Measurements from ENCODE around the gene LRRC4.

LRRC4 gene

DNA sequence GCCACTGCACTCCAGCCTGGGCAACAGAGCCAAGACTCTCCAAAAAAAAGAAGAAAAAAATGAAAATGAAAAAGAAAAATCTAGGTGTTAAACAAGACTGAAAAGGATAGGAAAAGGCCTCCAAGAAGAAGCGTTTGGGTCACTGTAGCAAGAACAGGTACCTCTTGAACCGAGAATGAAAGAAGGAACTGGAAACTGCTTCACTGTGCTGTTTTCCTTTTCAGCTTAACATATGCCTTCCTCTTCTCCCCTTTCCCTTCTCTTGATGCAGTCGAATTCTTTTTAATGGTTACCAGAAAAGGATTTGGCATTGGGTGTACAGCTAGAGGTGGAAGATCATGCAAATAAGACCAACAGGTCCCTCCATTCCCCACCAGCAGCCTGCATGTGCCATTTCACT lies 28.1 kb downstream of the LRRC4 start:
- no peak for DNase-seq

DNA sequence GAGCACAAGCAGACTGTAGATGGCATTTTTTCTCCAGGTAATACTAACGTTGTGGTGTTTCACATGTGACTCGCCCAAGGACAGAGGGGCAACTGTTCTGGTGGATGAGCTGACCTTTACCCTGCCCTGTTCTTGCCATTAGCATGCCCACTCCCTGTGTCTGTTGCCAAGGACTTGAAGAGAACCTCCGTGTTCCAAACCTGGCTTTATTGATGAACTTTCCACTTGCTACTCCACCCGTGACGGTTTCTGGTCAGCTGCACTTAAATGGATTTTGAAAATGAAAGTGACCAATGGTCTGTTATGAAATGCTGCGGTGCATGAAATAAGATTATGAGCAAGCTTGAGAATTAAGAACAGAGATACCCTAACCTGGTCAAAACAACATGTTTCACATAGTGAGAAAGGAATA lies 30.4 kb downstream of the LRRC4 start:
- no peak for DNase-seq

DNA sequence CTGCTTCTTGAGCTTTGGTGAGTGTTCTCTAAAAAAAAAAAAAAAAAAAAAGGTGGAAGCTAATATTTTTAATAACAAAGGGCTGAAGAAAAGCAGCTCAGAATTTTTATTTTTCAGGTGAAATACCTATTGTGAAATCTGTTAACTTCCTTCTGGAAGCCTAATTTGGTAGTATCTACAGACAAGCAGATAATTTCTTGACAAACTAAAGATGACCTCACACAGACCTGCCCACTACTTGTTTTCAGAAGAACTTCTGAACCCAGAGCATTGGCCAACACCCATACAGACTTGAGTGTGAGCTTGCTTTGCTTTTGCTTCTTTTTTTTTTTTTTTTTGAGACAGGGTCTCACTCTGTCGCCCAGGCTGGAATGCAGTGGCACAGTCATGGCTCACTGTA lies 31.2 kb downstream of the LRRC4 start:
- no peak for DNase-seq

DNA sequence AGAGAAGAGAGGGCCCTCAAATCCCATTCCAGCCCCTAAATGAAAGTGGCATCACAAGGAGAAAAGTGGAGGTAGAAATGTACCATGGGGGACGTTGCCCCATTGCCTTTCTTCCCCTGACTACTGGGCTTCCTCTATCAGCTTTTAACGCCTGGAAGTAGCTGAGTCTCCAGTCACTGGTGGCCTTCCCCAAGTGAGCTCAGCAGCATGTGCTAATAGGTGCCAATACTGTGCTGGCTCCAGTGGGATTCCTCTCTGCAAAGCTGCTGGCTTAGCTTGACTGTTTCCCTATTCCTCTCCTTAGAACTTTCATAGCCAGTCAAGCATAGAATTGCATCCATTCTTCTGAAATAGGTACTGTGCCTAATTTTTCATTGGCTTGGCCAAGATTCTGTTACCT lies 32.6 kb downstream of the LRRC4 start:
- no peak for DNase-seq

DNA sequence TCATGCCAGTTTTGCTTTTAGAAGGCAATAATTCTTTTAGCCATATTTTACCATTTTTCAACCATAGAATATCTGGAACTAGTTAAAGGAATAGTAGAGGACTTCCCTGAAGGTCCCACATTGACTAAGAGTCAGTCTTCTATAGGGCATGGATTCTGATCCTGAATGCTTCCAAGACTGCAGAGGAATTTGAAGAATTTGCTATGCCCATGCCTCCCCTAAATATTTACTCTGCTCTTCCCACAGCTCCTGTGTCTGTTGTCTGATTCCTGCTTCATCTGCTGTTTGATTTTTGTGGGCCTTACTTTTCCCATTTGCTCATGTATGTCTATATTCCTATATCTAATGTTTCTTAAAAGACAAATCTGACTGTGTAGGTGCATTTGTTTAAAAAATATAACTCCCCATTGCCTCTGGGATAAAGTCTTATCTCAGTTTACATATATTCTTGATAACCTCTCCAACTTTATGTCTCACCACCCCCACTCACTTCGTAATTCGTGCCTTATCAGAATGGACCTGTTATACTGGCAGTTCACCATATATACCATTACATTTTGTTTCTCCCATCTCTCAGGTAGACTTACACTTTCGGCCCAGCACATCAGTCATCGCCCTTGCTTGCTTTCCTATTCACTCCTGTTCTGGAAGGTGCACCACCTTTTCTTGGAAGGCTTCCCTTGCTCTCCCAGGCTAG lies 33.9 kb downstream of the LRRC4 start:
- peak; percentile 69 for DNase-seq

DNA sequence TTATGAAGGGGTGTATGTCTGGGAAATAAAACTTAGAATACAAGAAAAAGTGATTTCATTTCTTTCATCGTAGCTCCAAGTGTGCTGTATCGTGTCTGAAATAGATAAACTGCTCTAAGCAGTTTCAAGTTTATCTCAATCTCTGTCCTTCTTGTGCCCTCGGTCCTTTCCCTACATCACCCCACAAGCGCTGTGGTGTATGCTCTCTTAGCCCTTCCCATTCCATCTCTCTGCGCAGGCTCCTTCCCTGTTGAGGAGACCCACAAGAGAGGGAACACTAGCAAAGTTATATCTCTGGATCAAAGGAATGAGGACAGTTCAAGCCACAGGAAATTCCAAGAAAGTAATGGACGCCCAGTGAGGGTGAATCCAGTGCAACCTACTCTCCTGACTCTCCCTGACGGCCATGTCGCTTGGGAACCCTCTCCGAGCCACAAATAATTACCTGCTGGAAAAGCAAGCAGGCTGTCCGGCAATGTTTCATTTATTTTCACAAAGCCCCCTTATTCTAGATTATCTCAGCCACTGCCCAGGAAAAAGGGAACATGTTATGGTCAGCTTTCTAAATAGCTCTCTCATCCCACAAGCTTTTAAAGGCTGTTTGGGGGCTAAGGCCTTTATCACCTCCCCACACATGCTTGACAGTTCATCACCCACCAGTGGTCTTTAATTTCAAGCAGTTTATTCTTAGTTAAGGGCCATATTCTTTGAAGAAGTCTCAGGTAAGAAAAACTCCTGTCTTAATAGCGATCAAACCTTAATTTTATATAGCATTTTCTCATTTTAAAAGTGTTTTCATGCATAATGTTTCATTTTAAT lies 34.8 kb downstream of the LRRC4 start:
- no peak for DNase-seq

DNA sequence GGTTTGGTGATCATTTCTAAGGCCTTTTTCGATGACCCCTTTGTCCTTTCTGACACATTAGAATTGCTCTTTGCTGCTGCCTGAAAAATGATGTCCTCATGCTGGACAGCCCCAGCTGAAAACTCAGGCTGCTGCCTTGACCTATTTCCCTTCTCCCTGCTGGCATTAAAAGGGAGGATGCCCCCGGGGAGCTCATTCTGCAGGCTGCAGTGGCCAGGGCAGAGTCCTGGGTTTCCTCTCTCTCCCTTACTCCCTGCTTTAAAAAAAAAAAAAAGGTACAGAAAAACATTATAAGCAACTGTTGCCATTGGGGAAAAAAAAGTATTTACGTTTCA lies 35.4 kb downstream of the LRRC4 start:
- DNase-seq = no peak

DNA sequence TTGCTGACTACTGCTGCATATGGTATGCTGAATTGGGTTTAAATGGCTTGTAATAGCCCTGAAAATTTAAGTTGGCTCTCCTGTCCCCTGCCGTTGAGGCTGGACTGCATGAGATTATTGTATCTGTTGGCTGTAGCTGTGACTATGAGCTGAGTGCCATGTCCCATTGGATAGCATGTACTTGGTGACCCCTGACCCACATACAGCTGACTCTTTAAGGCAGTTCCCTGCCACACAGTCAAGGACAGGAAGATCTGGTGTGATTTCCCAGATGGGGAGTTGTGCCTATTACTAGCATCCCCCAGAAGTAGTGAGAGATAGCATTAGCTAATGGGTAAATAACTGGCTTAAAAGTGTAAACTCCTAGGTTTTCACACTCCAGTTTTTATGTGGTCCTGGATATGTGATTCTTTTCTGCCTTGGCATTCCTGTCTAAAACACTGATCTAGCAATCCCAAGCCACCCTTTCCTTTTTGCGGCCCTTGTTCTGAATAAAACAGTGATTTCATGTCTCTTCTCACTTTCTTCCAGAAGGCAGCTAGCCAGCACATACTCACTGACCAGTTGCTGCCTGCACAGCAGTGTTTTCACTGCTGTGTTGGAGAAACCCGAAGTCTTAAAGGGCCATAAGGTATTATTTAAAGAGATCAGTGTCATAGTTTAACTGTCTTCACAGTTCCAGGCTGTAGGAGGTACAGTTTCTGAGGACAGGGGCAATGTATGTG lies 35.9 kb downstream of the LRRC4 start:
- no peak for DNase-seq

DNA sequence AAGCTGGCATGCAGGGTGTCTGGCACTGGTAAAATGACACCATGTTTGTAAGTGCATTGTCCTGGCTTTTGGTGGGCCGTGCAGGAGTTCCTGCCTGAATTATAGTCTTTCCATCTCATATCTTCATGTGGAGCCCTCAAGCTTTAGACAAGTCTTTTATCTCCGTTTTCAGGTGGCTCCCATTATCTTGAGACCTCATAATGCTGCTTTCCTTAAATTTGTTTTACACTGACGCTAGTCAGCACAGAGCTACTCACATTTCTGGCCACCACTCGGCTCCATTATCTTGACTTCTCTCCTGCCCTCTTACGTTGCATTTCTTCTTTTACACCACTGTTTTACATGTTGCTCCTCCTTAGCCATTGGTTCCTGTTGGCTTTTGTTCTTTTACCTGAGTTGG lies 37.2 kb downstream of the LRRC4 start:
- no peak for DNase-seq

DNA sequence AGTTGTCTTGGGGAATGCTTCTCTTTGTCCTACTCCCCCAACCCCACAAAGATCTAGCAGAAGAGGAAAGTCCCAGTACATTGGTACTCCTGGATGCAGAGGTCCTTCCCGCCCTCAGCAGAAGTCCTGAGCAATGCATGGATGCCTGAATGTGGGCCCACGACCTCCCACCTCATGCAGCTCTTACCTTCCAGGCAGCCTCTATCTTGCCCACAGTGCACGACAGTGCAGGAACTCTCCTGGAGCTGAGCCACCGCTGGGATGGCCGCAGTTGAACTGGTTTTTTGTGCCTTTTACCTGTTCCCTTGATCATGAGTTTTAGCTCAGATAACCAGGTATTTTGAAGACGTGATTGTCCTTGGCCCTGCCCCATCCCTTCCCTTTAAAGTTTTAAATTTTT lies 37.9 kb downstream of the LRRC4 start:
- no peak for DNase-seq

DNA sequence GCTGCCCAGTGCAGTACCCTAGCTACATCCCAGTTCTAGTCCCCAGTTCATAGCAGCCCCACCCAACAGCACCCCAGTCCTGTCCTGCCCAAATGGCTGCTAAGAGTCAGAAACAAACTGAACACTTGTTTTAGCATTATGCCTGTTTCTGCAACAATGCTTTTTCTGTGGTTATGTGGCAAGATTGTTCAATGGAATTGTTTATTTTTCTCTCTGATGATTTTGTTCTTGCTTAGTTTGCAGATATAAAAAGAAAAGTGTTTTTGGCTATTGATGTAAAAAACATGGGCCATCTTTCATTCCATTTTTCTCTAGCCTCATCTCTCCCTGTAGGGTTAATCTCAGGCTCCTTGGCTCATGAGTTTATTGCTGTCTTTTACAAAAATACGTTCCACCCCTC lies 42.5 kb downstream of the LRRC4 start:
- DNase-seq = no peak

DNA sequence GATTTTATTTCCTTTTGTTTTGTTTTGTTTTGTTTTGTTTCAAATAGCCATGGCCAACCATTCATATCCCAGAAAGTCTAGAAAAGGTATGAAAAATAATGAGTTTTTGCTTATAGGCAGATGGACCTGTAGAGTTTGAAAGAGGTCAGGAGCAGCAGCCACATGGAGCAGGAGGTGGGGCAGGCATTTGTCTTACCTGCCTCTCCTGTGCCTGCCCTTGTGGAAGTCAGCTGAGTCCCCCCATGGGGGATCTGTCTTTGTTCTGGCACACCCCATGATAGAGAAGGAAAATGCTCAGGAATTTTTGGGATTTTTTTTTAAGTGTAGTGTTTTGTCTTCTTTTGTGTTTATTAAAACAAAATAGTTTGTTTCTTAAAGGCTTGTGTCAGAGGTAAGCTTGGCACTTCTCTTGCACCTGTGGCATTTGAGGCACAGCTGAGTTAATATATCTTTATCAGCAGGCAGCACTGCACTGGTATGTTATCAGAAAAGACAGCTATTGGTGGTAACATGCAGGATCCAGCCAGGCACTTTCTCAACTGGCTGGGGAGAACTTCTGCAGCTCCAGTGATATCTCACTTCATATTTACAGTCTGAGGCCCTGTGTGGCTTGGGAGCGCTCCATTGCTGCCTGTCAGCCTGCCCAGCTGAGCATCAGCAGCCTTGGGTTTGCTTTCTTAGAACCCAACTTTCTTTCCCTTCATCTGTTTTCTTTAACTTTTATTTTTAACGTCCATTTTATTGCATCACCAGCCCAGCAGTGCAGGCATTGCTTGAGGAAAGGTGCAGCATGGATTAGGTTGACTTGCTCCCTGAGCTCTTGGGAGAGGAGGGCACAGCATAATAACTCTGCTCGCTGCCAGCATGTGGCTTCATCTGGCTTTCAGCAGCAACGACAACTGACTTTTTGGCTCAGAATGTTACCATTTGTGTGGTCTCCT lies 44.4 kb downstream of the LRRC4 start:
- no peak for DNase-seq

DNA sequence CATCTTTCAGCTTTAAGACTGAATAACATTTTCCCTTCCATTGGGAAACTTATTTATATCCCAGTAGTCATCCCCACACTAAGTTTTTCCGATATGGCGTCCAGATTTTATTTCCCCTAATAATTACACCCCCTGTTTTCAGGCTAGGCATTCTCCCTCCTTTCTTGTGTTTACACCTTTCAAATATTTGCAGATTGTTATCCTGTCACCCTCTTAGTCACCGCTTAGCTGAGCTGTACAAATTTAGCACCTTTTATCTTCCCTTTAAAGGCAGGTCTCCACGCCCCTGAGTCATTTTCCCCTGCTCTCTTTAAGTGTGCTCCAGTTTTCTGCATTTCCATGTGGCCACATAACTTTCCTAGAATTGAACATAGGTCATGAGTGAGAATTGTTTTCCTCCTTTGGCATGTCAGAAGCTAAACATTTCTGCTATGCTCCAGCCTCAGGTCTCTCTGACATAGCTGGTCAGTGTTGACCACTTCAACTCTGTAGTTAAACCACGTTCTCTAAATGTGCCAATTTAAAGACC lies 47.4 kb downstream of the LRRC4 start:
- peak; percentile 24 for DNase-seq

DNA sequence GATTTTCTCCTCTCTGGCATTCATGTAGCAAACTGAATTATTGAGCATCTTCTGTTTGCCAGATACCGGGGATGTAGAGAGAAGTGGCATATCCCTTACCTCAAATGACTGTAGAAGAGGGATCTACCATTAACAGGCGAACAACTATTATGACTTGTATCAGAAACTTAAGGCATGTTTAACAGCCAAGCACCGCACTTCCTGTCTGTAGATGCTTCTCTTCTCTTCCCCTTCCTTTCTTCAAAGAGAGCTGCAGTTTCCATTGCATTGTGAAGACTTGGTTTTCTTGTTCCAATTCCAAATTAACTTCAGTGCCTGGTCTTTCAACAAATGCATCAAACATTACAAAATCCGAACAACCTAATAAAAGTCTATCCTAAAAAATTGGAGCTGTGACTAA lies 49.3 kb downstream of the LRRC4 start:
- no peak for DNase-seq

DNA sequence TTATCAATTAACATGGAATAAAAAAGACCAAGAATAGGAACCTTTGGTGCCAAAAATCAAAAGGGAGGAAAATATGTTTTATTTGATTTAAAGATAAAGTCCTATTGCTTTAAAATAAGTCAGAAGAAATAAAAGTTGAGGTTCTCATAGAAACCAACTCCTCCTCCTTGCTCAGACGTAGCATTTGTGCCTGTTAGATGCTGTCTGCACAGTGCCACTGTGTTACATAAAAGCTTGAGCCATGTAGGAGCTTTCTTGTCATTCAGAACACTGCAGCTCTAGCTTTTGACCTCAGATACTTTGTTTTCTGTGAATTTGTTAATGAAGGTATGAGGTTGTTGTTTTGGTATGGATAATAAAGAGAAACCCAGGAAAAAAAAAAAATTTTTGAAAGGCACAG lies 50.3 kb downstream of the LRRC4 start:
- DNase-seq = no peak

DNA sequence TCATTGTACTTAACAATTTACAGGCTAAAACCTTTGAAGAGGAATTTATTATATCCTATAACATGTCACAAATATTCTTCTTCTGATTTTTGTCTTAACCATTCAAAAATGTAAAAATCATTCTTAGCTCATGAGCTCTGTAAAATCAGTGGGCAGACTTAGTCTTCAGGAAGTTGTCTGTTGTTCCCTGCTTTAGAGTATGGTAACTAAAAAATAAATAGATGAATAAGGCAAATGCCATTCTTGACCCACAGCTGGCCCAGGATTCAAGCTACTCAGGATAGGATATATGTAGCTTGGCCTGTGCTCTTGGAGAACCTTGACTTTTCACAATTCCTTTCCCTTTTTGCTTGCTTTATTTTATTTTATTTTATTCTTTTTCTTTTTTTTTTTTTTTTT lies 51.5 kb downstream of the LRRC4 start:
- no peak for DNase-seq

DNA sequence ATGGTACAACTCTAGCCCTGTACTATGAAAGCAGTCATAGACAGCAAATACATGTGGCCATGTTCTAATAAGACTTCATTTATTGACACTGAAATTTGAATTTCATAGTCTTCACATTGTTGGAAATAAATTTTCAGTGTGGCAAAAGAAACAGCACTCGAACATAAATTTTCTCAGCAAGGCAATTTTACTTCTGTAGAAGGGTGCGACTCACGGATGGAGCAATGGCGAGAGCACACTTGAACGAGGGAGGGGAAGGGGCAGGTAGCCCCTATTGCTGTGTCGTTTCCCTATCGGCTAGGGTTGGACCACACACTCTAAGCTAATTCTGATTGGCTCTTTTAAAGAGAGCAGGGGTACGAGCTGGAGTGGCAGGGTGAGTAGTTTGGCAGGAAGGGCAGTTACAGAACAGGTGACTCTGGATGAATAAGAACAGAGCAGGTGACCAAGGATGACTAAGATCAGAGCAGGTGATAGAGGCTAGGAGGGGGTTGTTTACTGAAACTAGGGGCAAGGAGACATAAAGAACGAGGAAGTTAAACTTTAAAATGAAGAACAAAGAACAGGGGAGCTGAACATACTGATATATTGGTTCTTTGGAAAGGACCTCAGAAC lies 52.0 kb downstream of the LRRC4 start:
- no peak for DNase-seq

DNA sequence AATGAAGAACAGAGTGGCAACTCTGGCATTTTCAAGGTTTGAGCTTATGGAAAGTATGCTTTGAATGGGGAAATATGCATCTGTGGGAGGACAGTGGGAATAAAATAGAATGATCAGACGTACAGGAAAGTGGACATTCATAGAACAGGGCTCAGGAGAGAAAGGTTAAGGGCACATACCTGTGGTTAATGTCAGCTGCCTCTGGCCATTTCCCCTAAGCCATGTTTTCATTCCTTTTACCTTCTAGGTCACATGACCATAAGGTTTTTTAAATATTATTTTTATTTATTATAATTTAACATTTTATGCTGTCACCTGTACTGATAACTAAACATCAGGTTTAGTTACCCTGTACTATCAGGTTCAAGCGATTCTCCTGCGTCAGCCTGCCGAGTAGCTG lies 52.8 kb downstream of the LRRC4 start:
- DNase-seq = peak; percentile 33
